ENCODE results near the gene SHMT2.
A peak's percentile ranks its signal among the peaks of the same experiment; 100 is the strongest.

Gene SHMT2

DNA sequence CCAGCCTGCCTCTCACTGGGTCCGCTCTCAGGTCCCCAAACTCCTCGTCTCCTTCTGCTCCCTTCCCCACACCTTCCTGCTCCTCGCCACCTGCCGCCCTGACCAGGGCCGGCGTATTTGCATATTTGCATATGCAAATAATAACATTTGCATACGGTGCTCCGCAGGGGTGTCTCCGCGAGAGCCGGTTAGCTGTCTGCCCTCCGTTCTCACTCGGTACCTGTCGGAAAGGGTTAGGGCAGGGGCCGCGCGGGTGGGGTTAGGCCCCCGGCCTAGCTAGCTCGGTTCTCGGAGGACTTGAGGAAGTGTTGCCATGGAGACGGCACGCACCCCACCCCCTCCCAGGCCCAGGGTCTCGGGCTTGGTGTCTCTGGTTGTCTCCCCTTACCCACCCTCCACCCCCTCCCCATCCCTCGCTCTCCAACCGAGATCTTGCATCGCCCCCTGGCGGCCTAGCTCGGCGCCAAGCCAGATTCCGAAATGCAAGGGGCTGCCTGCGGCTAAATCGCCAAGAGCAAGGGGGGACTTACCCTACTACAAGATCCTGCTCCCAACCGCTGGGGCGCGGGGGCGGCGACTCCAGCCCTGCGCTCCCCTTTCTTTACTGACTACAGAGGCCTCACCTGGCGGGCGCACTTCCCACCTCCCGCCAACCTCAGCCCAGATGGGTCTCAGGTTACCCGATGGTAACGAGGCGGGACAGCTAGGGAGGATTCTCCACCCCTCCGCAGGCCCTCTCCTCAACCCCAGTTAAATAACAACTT is 13.4 kb downstream of the SHMT2 start:
- TF ChIP-seq CTCF (IDR thresholded peaks at IDR 0.05; ENCODE audit: control extremely low read depth, extremely low read depth, low read depth, missing control alignments) = peak; percentile 85
- POLR2A ChIA-PET = interaction anchor here (0.6 to 6.5 kb wide), 2 partner anchors 13 to 46 kb away, joined by 3 to 32 read pairs; partner anchors contain the start of gene SHMT2
- CTCF ChIA-PET = interaction anchor here (0.7 to 22.8 kb wide), 48 partner anchors 9 to 524 kb away, joined by 3 to 403 read pairs (median 4); partner anchors contain the start of genes GLI1, INHBE, LRP1 and NXPH4
- peak; percentile 72 for DNase-seq (ENCODE audit: extremely low spot score)

GRCh38 chr12:57243521-57244311 is 14.2 kb downstream of the SHMT2 start:
- DNase-seq (ENCODE audit: extremely low spot score) = peak; percentile 82
- ChIA-PET POLR2A (interaction anchor here (0.6 to 6.5 kb wide), 2 partner anchors 14 to 45 kb away, joined by 3 to 32 read pairs; partner anchors contain the start of gene SHMT2), CTCF (interaction anchor here (0.7 to 22.8 kb wide), 40 partner anchors 8 to 525 kb away, joined by 3 to 403 read pairs (median 4); partner anchors contain the start of genes GLI1, INHBE, LRP1 and NXPH4)
- TF ChIP-seq CTCF (IDR thresholded peaks at IDR 0.05; ENCODE audit: control extremely low read depth, extremely low read depth, low read depth, missing control alignments) = peak; percentile 85

GRCh38 chr12:57244312-57244696 is 14.8 kb downstream of the SHMT2 start:
- ChIA-PET POLR2A (no interaction called here), CTCF (interaction anchor here (0.7 to 22.8 kb wide), 14 partner anchors 9 to 273 kb away, joined by 3 to 403 read pairs (median 12); partner anchors contain the start of genes GLI1, INHBE, NXPH4 and SHMT2)
- no peak for DNase-seq (ENCODE audit: extremely low spot score)
- no peak for TF ChIP-seq CTCF (IDR thresholded peaks at IDR 0.05; ENCODE audit: control extremely low read depth, extremely low read depth, low read depth, missing control alignments)

DNA sequence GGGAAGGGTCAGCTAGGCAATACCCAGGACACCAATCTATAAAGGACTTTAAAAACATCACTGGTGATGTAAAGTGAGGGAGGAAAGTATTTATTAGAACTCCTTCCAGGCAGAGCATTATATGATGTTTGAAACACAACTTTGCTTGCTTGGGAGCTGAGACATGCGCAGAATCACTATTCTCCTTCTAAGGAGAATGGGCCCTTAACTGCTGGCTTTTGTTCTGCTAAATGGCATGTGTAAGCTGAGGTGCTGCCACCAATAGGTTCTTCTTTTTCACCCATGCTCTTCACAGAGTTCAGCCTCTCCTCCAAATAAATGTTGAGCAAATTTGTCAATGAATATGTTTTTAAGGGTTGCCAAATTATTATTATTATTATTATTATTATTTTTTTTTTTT is 17.5 kb downstream of the SHMT2 start:
- ChIA-PET POLR2A (interaction anchor here (0.7 kb wide), 1 partner anchor 74 kb away, joined by 3 read pairs; no protein-coding TSS in a partner anchor), CTCF (interaction anchor here (1.2 to 22.8 kb wide), 5 partner anchors 8 to 212 kb away, joined by 3 to 403 read pairs (median 48); partner anchors contain the start of genes GLI1, INHBE and NXPH4)
- DNase-seq (ENCODE audit: extremely low spot score) = no peak
- no peak for TF ChIP-seq CTCF (IDR thresholded peaks at IDR 0.05; ENCODE audit: control extremely low read depth, extremely low read depth, low read depth, missing control alignments)

- peak; percentile 53 for DNase-seq (ENCODE audit: extremely low spot score)
- no peak for TF ChIP-seq CTCF (IDR thresholded peaks at IDR 0.05; ENCODE audit: control extremely low read depth, extremely low read depth, low read depth, missing control alignments)
- ChIA-PET CTCF (interaction anchor here (0.6 to 5.3 kb wide), 10 partner anchors 10 to 210 kb away, joined by 3 to 48 read pairs (median 6); partner anchors contain the start of gene GLI1), POLR2A (no interaction called here)
Measured at GRCh38 chr12:57248934-57249742, 19.6 kb downstream of the SHMT2 start.

Measured in GM10248 (cell line).